Activated CD4-positive, alpha-beta T cell treated with anti-CD3 and anti-CD28 coated beads for 1 hour (primary cell): ENCODE measurements around the gene MLN.

ENCODE experiments used
- DNase-seq: peaks from one replicate; pipeline ENCODE4 v3.0.0-alpha.2; 2020

Gene MLN

GRCh38 chr6:33751771-33752645, 51.8 kb downstream of the MLN start:
- no peak for DNase-seq

DNA sequence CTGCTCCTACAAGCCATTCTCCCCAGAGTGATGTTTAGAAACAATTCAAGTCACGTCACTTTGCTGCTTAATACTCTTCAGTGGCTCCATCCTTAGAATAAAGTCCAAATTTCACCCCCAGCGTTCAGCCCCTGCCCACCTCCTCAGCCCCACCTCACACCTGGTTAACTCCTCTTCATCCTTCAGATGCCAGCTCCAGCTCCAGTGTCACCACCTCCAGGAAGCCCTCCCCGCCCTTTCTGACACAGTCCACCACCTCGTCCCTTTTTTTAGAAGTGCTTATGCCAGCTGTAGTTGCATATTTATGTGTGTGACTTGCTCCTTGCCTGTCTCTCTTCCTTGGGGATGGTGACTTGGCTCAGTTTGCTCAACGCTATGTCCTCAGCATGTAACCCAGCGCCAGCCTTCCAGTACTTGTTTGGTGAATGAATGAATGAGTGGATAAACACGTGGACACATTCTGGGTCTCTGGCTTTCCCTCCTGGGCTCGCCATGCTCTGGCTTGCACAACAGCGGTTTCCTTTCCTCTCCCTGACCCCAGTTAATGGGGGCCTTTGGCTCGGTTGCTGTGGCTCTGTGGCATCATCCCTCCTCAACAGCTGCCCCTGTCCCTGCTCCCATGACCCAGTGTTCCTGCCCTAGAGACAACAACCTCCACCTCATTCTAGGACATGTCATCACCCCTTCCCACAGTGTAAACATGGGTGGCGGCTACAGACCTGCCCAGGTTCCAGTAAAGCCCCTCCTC, 53.4 kb downstream of the MLN start:
- DNase-seq: no peak

- DNase-seq: no peak
Measured at GRCh38 chr6:33749401-33749800, 54.4 kb downstream of the MLN start.

DNA sequence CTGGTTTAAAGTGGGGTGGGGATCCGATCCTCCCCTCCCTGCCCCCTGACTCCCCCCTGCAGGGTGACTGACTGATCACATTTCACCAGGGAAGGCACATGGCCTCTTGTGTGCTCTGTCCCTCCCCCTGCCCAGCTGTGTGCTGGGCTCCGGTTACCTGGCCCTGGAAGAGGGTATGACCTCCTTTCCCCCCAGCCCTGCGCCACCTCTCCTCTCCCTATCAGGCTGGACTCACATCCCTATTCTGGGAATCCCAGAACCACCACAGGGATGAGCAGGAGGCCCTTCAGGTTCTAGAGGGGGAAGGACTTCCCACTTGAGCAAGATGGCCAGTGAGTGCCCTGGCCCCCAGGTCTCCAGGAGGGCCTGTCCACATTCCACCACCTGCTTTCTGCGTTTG, 55.0 kb downstream of the MLN start:
- DNase-seq: no peak

DNA sequence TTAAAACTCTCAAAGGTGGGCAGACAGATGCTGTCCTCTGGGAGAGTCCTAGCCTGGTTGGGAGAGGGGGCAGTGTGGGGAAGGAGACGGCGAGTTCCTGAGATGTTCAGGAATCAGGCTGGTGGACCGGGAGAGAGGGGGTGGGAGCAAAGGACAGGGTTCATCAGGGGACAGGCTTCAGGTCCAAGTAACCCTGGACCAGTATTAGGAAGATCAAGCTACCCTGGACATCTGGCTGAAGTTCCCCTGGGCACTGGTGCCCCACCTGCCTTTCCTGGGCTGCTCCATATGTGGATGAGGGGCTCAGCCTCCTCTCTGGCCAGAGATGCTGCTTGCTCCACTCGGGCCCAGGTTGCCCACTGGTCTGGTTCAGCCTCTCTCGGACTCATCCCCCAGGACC, 56.0 kb downstream of the MLN start:
- no peak for DNase-seq

- no peak for DNase-seq
Measured at GRCh38 chr6:33746651-33747100, 57.1 kb downstream of the MLN start, which contains the start of gene IP6K3. Gene IP6K3 (minus strand): TSS chr6:33746905. CDS start chr6:33735476, 11,429 bp downstream.

DNA sequence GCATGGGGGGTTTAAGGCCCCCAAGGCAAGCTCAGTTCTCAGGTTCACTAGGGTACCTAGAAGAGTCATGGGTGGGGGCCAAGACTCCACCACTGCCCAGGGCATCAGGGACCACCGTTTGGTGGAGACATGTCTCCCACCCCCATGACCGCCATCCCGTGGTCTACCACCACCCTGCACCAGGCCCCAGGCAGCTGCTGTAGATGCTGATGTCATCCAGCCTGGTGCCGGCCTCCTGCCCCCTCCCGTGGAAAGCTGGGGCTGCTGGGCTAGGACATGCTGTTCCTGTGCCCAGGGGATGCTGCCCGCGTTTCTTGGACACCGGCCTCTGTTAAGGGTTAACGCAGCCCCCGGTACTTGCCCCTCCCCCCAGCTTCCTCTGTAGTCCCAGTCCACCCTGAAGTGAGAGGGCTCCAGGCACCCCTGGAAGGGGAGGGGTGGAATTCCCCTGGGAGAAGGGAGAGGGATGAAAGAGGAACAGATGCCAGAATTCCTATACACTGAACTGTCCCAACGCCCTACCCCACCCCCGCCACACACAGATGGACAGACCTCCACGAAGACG, 57.7 kb downstream of the MLN start:
- DNase-seq: no peak

GRCh38 chr6:33745548-33745947, 58.3 kb downstream of the MLN start:
- DNase-seq: no peak

- DNase-seq: no peak
Measured at GRCh38 chr6:33744895-33745546, 58.8 kb downstream of the MLN start.
